Breast epithelium (tissue), 4 donors: ENCODE measurements around the gene PDGFC. TPM values are rescaled to one million over a fixed set of nuclear protein-coding genes. Genes with fewer than 3 reads are reported as not detected.
"Not testable (repeated sequence)": the region's sequence is repeated elsewhere in the genome, so short reads cannot be mapped to it uniquely, and the experiment has no call there.

ENCODE experiments used
- DNase-seq, 2 donors: peaks; one replicate each; pipeline ENCODE4 v3.0.0-alpha.2; 2019; ENCODE audit warnings: low spot score in 2 of 2
- H3K27ac ChIP-seq, 2 donors: fragments of 200-600 bp; sonication (generic) in 1 of 2; one replicate each; pipeline ENCODE4 v1.5.1; 2016 to 2019; ENCODE audit warnings: mild to moderate bottlenecking in 1 of 2
- H3K27me3 ChIP-seq, 2 donors: fragments of 200-600 bp; sonication (generic) in 1 of 2; one replicate each; pipeline versions ENCODE4 v1.5.1 to v1.6.0; 2017 to 2019; ENCODE audit warnings: control low read depth in 1 of 2, mild to moderate bottlenecking in 1 of 2
- H3K36me3 ChIP-seq: fragments of 200-600 bp; one replicate; pipeline ENCODE4 v1.5.1; 2019
- H3K4me1 ChIP-seq, 2 donors: fragments of 200-600 bp; sonication (generic); one replicate each; pipeline ENCODE4 v1.5.1; 2016 to 2019; ENCODE audit warnings: control low read depth in 1 of 2
- H3K4me3 ChIP-seq, 3 donors: fragments of 200-600 bp; sonication (generic); 1 replicate in 2 of 3; 2 replicates in 1 of 3; pipeline ENCODE4 v1.5.1; 2016 to 2019; ENCODE audit warnings: mild to moderate bottlenecking in 3 of 3, moderate library complexity in 2 of 3
- H3K9me3 ChIP-seq, 2 donors: fragments of 200-600 bp; sonication (generic) in 1 of 2; one replicate each; pipeline ENCODE4 v1.5.1; 2016 to 2019; ENCODE audit warnings: control low read depth in 1 of 2
- CTCF ChIP-seq, 3 donors: fragments of 450-650 bp; IDR thresholded peaks; one replicate each; pipeline ENCODE4 v1.5.1; 2016 to 2017; ENCODE audit warnings: antibody characterized with exemption in 3 of 3, mild to moderate bottlenecking in 3 of 3, moderate library complexity in 3 of 3
- POLR2A ChIP-seq: fragments of 450-650 bp; IDR thresholded peaks from one replicate; pipeline ENCODE4 v1.6.1; 2016; ENCODE audit warnings: antibody characterized with exemption, mild to moderate bottlenecking, moderate library complexity
- POLR2AphosphoS5 ChIP-seq, 3 donors: sonication (generic); formaldehyde crosslinking; IDR thresholded peaks; one replicate each; pipeline ENCODE4 v1.6.1; 2017; ENCODE audit warnings: antibody characterized with exemption in 3 of 3
- intact Hi-C: fragments of 100-400 bp; cut with DNase I; formaldehyde crosslinking; loops from one replicate; pipeline ENCODE4 v1.15.1; 2023; ENCODE audit warnings: low total_unique reads
- total RNA-seq, 3 donors: library from RNA; depleted of rRNA; stranded (reverse); fragments of >200 nt; gene quantifications; one replicate each; pipeline ENCODE4 v1.1.0, GENCODE V29; 2016

The PDGFC gene
- total RNA-seq, 3 donors from 2014 or later, result 32.4 to 59.7 (median 54.4) TPM

- Histone ChIP-seq H3K4me1 (no peaks in the 10 kb centered on the region), H3K36me3 (no peaks in the 10 kb centered on the region), H3K4me3 (no peak overlapping the region), H3K9me3 (no peaks in the 10 kb centered on the region), H3K27me3 (no peaks in the 10 kb centered on the region), H3K27ac (no peak overlapping the region)
- no peak for DNase-seq
- intact Hi-C loops, result no loop called here
- TF ChIP-seq POLR2AphosphoS5 (IDR thresholded peaks at IDR 0.05), result no peak
- TF ChIP-seq POLR2A, result no peak
- TF ChIP-seq CTCF (IDR thresholded peaks at IDR 0.05), result no peak
Measured at GRCh38 chr4:156873799-156874198, 97.8 kb downstream of the PDGFC start.

- Histone ChIP-seq H3K27me3 (no peaks in the 10 kb centered on the region), H3K4me1 (no peaks in the 10 kb centered on the region), H3K27ac (no peak overlapping the region), H3K36me3 (no peaks in the 10 kb centered on the region), H3K9me3 (no peaks in the 10 kb centered on the region), H3K4me3 (no peak overlapping the region)
- intact Hi-C loops, result no loop called here
- TF ChIP-seq POLR2AphosphoS5 (IDR thresholded peaks at IDR 0.05) (no peak), POLR2A (no peak), CTCF (IDR thresholded peaks at IDR 0.05) (no peak)
- no peak for DNase-seq
Measured at GRCh38 chr4:156870861-156871260, 100.7 kb downstream of the PDGFC start.

- no peak overlapping the region for H3K27ac ChIP-seq
- no peaks in the 10 kb centered on the region for H3K9me3 ChIP-seq
- H3K36me3 ChIP-seq, result no peaks in the 10 kb centered on the region
- H3K27me3 ChIP-seq, result no peaks in the 10 kb centered on the region
- H3K4me3 ChIP-seq, result no peak overlapping the region
- TF ChIP-seq POLR2AphosphoS5 (IDR thresholded peaks at IDR 0.05) (no peak), CTCF (IDR thresholded peaks at IDR 0.05) (no peak), POLR2A (no peak)
- no peak for DNase-seq
- H3K4me1 ChIP-seq, result no peaks in the 10 kb centered on the region
- intact Hi-C loops, result no loop called here
Measured at GRCh38 chr4:156870131-156870530, 101.5 kb downstream of the PDGFC start.

GRCh38 chr4:156866088-156866487 lies 105.5 kb downstream of the PDGFC start:
- H3K9me3 ChIP-seq, H3K4me3 ChIP-seq, H3K27me3 ChIP-seq, H3K27ac ChIP-seq, DNase-seq, intact Hi-C loops, H3K36me3 ChIP-seq, H3K4me1 ChIP-seq: not testable (repeated sequence)

GRCh38 chr4:156865451-156865850 lies 106.1 kb downstream of the PDGFC start:
- Histone ChIP-seq H3K4me1 (no peaks in the 10 kb centered on the region), H3K27me3 (no peaks in the 10 kb centered on the region), H3K27ac (no peak overlapping the region), H3K36me3 (no peaks in the 10 kb centered on the region), H3K4me3 (no peak overlapping the region), H3K9me3 (no peaks in the 10 kb centered on the region)
- no peak for TF ChIP-seq POLR2AphosphoS5 (IDR thresholded peaks at IDR 0.05)
- TF ChIP-seq POLR2A, result no peak
- no peak for TF ChIP-seq CTCF (IDR thresholded peaks at IDR 0.05)
- no peak for DNase-seq
- intact Hi-C loops, result no loop called here

GRCh38 chr4:156858071-156858470 lies 113.5 kb downstream of the PDGFC start:
- DNase-seq, result no peak
- no peak overlapping the region for H3K27ac ChIP-seq
- no peak for TF ChIP-seq CTCF (IDR thresholded peaks at IDR 0.05)
- no peak for TF ChIP-seq POLR2A
- no peak for TF ChIP-seq POLR2AphosphoS5 (IDR thresholded peaks at IDR 0.05)
- no peaks in the 10 kb centered on the region for H3K36me3 ChIP-seq
- no peaks in the 10 kb centered on the region for H3K27me3 ChIP-seq
- no peaks in the 10 kb centered on the region for H3K4me1 ChIP-seq
- no peaks in the 10 kb centered on the region for H3K9me3 ChIP-seq
- no peak overlapping the region for H3K4me3 ChIP-seq
- intact Hi-C loops, result no loop called here
